ENCODE data around the gene JMY. TPM values are rescaled to one million over a fixed set of nuclear protein-coding genes. Genes with fewer than 3 reads are reported as not detected.

JMY gene
- total and polyA plus RNA-seq, 4 donors: 14.3 to 39.4 (median 21.7) TPM

Small RNA genes within 50 kb of the gene (small RNA-seq; reads per million reads assigned to genes)
- not detected for gene AC016559.1 (ENCODE audit: low replicate concordance)
- not detected for gene RF00425 (ENCODE audit: low replicate concordance)

Other genes starting within 250 kb of the JMY start
- gene DMGDH, start 166.5 kb upstream of the JMY start, total RNA-seq: 1 to 10 TPM; 5.0 to 7.6 TPM
- gene DMGDH, start 166.5 kb upstream of the JMY start, polyA plus RNA-seq (ENCODE audit: insufficient read length in 2 of 2): 1 to 10 TPM; 3.3 to 3.7 TPM
- gene BHMT2, start 166.4 kb upstream of the JMY start, total RNA-seq: 10 to 100 TPM in 1 of 2 donors, 1 to 10 TPM in 1; 4.3 to 29.6 TPM
- gene BHMT2, start 166.4 kb upstream of the JMY start, polyA plus RNA-seq (ENCODE audit: insufficient read length in 2 of 2): 1 to 10 TPM; 2.8 to 8.2 TPM
- 1 to 10 TPM in 1 of 2 donors, under 1 TPM in 1; 0.89 to 9.3 TPM for gene BHMT, start 124.3 kb upstream of the JMY start, total RNA-seq
- gene BHMT, start 124.3 kb upstream of the JMY start, polyA plus RNA-seq (ENCODE audit: insufficient read length in 2 of 2): 1 to 10 TPM; 1.2 to 5.0 TPM